ENCODE data around the gene ZSCAN5A.

DNA sequence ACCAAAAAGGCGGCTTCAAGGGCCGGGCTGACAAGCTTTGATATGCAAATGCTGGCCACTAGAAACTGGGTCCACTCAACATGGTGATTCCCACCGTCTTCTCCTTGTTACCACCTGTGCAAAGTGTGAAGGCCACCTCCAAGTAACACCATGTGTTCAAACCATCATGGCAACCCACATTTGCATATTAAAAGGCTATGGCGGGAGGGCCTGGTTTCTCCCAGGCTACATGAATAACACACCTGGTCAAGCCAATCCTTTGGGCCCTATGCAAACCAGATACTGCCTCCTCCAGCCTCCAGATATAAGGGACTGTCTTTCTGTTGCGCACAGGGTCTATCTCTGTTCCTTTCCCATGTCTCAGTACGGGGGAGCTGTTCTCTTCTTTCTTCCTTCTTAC, 36.6 kb upstream of the ZSCAN5A start:
- TF ChIP-seq, protein P1, sequence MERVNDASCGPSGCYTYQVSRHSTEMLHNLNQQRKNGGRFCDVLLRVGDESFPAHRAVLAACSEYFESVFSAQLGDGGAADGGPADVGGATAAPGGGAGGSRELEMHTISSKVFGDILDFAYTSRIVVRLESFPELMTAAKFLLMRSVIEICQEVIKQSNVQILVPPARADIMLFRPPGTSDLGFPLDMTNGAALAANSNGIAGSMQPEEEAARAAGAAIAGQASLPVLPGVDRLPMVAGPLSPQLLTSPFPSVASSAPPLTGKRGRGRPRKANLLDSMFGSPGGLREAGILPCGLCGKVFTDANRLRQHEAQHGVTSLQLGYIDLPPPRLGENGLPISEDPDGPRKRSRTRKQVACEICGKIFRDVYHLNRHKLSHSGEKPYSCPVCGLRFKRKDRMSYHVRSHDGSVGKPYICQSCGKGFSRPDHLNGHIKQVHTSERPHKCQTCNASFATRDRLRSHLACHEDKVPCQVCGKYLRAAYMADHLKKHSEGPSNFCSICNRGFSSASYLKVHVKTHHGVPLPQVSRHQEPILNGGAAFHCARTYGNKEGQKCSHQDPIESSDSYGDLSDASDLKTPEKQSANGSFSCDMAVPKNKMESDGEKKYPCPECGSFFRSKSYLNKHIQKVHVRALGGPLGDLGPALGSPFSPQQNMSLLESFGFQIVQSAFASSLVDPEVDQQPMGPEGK (CRISPR knock-in tag; IDR thresholded peaks at IDR 0.05; ENCODE audit: borderline replicate concordance), result no peak
- TF ChIP-seq TOX (CRISPR knock-in tag; IDR thresholded peaks at IDR 0.05; ENCODE audit: borderline replicate concordance) (no peak), ZFP30 (CRISPR knock-in tag; IDR thresholded peaks at IDR 0.05) (no peak), ZNF70 (CRISPR knock-in tag; IDR thresholded peaks at IDR 0.05) (no peak), ZFP3 (CRISPR knock-in tag; IDR thresholded peaks at IDR 0.05) (no peak), RARB (CRISPR knock-in tag; IDR thresholded peaks at IDR 0.05) (no peak)
- TF ChIP-seq, protein P2, sequence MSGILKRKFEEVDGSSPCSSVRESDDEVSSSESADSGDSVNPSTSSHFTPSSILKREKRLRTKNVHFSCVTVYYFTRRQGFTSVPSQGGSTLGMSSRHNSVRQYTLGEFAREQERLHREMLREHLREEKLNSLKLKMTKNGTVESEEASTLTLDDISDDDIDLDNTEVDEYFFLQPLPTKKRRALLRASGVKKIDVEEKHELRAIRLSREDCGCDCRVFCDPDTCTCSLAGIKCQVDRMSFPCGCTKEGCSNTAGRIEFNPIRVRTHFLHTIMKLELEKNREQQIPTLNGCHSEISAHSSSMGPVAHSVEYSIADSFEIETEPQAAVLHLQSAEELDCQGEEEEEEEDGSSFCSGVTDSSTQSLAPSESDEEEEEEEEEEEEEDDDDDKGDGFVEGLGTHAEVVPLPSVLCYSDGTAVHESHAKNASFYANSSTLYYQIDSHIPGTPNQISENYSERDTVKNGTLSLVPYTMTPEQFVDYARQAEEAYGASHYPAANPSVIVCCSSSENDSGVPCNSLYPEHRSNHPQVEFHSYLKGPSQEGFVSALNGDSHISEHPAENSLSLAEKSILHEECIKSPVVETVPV (CRISPR knock-in tag; IDR thresholded peaks at IDR 0.05), result no peak

Data from SK-N-SH treated with all-trans-retinoic acid at 6 μM for 48 hours (cell line).